H9 (cell line): ENCODE results near the gene RAB3C. TPM values are rescaled to one million over a fixed set of nuclear protein-coding genes. Genes with fewer than 3 reads are reported as not detected.
"Not testable (repeated sequence)": the region's sequence is repeated elsewhere in the genome, so short reads cannot be mapped to it uniquely, and the experiment has no call there.

Source experiments
- DNase-seq: peaks from one replicate; pipeline ENCODE4 v3.0.0-alpha.2; 2017
- H2AFZ ChIP-seq: one replicate; pipeline ENCODE4 v1.6.1; 2013; ENCODE audit warnings: mild to moderate bottlenecking, low read length, control low read depth, moderate library complexity
- H2AK5ac ChIP-seq: 2 replicates; pipeline ENCODE4 v1.6.1; 2013; ENCODE audit warnings: low read length, control low read depth, mixed read lengths; ENCODE audit not compliant: insufficient read length
- H2BK120ac ChIP-seq: one replicate; pipeline ENCODE4 v1.6.1; 2013; ENCODE audit warnings: low read depth, mild to moderate bottlenecking, low read length, control low read depth, inconsistent platforms; ENCODE audit not compliant: poor library complexity, severe bottlenecking
- H2BK12ac ChIP-seq: 2 replicates; pipeline ENCODE4 v1.6.1; 2013; ENCODE audit warnings: low read length, control low read depth, mixed read lengths, low read depth; ENCODE audit not compliant: insufficient read length
- H2BK15ac ChIP-seq: 2 replicates; pipeline ENCODE4 v1.6.1; 2013; ENCODE audit warnings: low read depth, low read length, control low read depth
- H2BK20ac ChIP-seq: one replicate; pipeline ENCODE4 v1.6.1; 2013; ENCODE audit warnings: low read depth, mild to moderate bottlenecking, low read length, control low read depth, inconsistent platforms; ENCODE audit not compliant: poor library complexity, severe bottlenecking
- H2BK5ac ChIP-seq: 2 replicates; pipeline ENCODE4 v1.6.1; 2013; ENCODE audit warnings: low read length, control low read depth, mixed read lengths; ENCODE audit not compliant: insufficient read length
- H3K14ac ChIP-seq: 2 replicates; pipeline ENCODE4 v1.6.1; 2013; ENCODE audit warnings: low read length, control low read depth; ENCODE audit not compliant: insufficient read depth
- H3K18ac ChIP-seq: 2 replicates; pipeline ENCODE4 v1.6.1; 2013; ENCODE audit warnings: low read depth, mild to moderate bottlenecking, mixed read lengths, low read length, control low read depth; ENCODE audit not compliant: insufficient read length
- H3K23ac ChIP-seq: 2 replicates; pipeline ENCODE4 v1.6.1; 2013; ENCODE audit warnings: low read length, control low read depth, mixed read lengths, low read depth; ENCODE audit not compliant: insufficient read length
- H3K23me2 ChIP-seq: 2 replicates; pipeline ENCODE4 v1.6.1; 2013; ENCODE audit warnings: low read depth, mild to moderate bottlenecking, mixed read lengths, low read length, control low read depth; ENCODE audit not compliant: insufficient read length, poor library complexity, severe bottlenecking
- H3K27ac ChIP-seq: 2 replicates; pipeline ENCODE4 v1.5.1; 2013; ENCODE audit warnings: low read length, control low read depth, mixed read lengths, low read depth; ENCODE audit not compliant: insufficient read length
- H3K27me3 ChIP-seq: 2 replicates; pipeline ENCODE4 v1.6.1; 2013; ENCODE audit warnings: low read length, control low read depth, inconsistent platforms; ENCODE audit not compliant: insufficient read depth
- H3K4ac ChIP-seq: 2 replicates; pipeline ENCODE4 v1.6.1; 2013; ENCODE audit warnings: low read depth, mild to moderate bottlenecking, control low read depth, inconsistent platforms, low read length, moderate library complexity
- H3K4me1 ChIP-seq: 2 replicates; pipeline ENCODE4 v1.6.1; 2013; ENCODE audit warnings: low read length, control low read depth, inconsistent platforms; ENCODE audit not compliant: insufficient read depth
- H3K4me2 ChIP-seq: 2 replicates; pipeline ENCODE4 v1.6.1; 2013; ENCODE audit warnings: low read length, control low read depth, mixed read lengths; ENCODE audit not compliant: insufficient read length, insufficient read depth
- H3K56ac ChIP-seq: 2 replicates; pipeline ENCODE4 v1.6.1; 2013; ENCODE audit warnings: low read depth, mild to moderate bottlenecking, mixed read lengths, low read length, control low read depth; ENCODE audit not compliant: insufficient read length
- H3K79me1 ChIP-seq: 2 replicates; pipeline ENCODE4 v1.6.1; 2013; ENCODE audit warnings: low read depth, mild to moderate bottlenecking, moderate library complexity, low read length, control low read depth, inconsistent platforms; ENCODE audit not compliant: insufficient read depth, poor library complexity, severe bottlenecking
- H3K79me2 ChIP-seq: 2 replicates; pipeline ENCODE4 v1.6.1; 2013; ENCODE audit warnings: low read length, control low read depth, inconsistent platforms; ENCODE audit not compliant: insufficient read depth
- H3K9ac ChIP-seq: 2 replicates; pipeline ENCODE4 v1.6.1; 2013; ENCODE audit warnings: low read length, control low read depth, mixed read lengths; ENCODE audit not compliant: insufficient read length; ENCODE audit errors: extremely low read depth
- H3K9me3 ChIP-seq: one replicate; pipeline ENCODE4 v1.6.1; 2013; ENCODE audit warnings: low read depth, low read length, inconsistent platforms; ENCODE audit not compliant: control insufficient read depth
- H3T11ph ChIP-seq: one replicate; pipeline ENCODE4 v1.6.1; 2013; ENCODE audit warnings: mild to moderate bottlenecking, low read length, control low read depth, inconsistent platforms
- H4K20me1 ChIP-seq: one replicate; pipeline ENCODE4 v1.6.1; 2013; ENCODE audit not compliant: control insufficient read depth, insufficient read length, insufficient read depth
- H4K5ac ChIP-seq: 2 replicates; pipeline ENCODE4 v1.6.1; 2013; ENCODE audit warnings: low read depth, mild to moderate bottlenecking, mixed read lengths, low read length, control low read depth; ENCODE audit not compliant: insufficient read length
- H4K8ac ChIP-seq: replicated peaks from 2 replicates; pipeline ENCODE4 v1.6.1; 2013; ENCODE audit warnings: low read length, control low read depth, mixed read lengths, low read depth; ENCODE audit not compliant: insufficient read length
- H4K91ac ChIP-seq: 2 replicates; pipeline ENCODE4 v1.6.1; 2013; ENCODE audit warnings: low read depth, mild to moderate bottlenecking, moderate library complexity, mixed read lengths, low read length, control low read depth; ENCODE audit not compliant: insufficient read length
- H3K27ac Mint-ChIP-seq, 3 experiments: 2 replicates in 2 of 3; 3 replicates in 1 of 3; pipeline ENCODE4 v1.8.0; 2020 to 2021; ENCODE audit warnings: mixed read lengths in 3 of 3, mild to moderate bottlenecking in 1 of 3, moderate library complexity in 1 of 3
- H3K27me3 Mint-ChIP-seq: 2 replicates; pipeline ENCODE4 v1.8.0; 2021; ENCODE audit warnings: low read depth, mild to moderate bottlenecking, moderate library complexity, mixed read lengths
- H3K36me3 Mint-ChIP-seq, 3 experiments: 2 replicates in 2 of 3; 3 replicates in 1 of 3; pipeline ENCODE4 v1.8.0; 2020 to 2021; ENCODE audit warnings: low read depth in 3 of 3, mixed read lengths in 3 of 3; ENCODE audit not compliant: insufficient read depth in 1 of 3
- H3K4me1 Mint-ChIP-seq, 2 experiments: 2 replicates each; pipeline ENCODE4 v1.8.0; 2020; ENCODE audit warnings: mixed read lengths in 2 of 2
- H3K4me3 Mint-ChIP-seq, 2 experiments: 2 replicates in 1 of 2; 3 replicates in 1 of 2; pipeline ENCODE4 v1.8.0; 2020 to 2021; ENCODE audit warnings: mild to moderate bottlenecking in 2 of 2, mixed read lengths in 2 of 2, moderate library complexity in 1 of 2
- H3K9me3 Mint-ChIP-seq, 2 experiments: 2 replicates in 1 of 2; 3 replicates in 1 of 2; pipeline ENCODE4 v1.8.0; 2020; ENCODE audit warnings: mild to moderate bottlenecking in 2 of 2, mixed read lengths in 2 of 2, moderate library complexity in 1 of 2
- CTCF ChIP-seq: fragments of 200-600 bp; sonication (generic); conservative IDR thresholded peaks from 3 replicates; pipeline ENCODE4 v1.8.0; 2021; ENCODE audit warnings: antibody characterized with exemption, mild to moderate bottlenecking
- WGBS: extraction: QIAGEN DNeasy Blood & Tissue Kit; methylation state at CpG from one replicate; pipeline ENCODE4 v1.1.7; 2013; ENCODE audit warnings: missing lambda C conversion rate, low lambda C conversion rate, mixed read lengths; ENCODE audit not compliant: insufficient read length; ENCODE audit errors: extremely low coverage; 5-methylcytosine and 5-hydroxymethylcytosine counted together
- total RNA-seq: library from RNA; stranded (reverse); gene quantifications from 2 replicates; pipeline ENCODE4 v1.2.1, GENCODE V29; 2021

RAB3C gene
- total RNA-seq, 1 experiment from 2014 or later: 16.3 TPM

- peaks cover 5 to 19% (median 6%) of the 10 kb centered on the region in 3 experiments; a peak in 6 of 7 replicates for H3K36me3 Mint-ChIP-seq
- Histone ChIP-seq H4K8ac (no peak overlapping the region), H2BK5ac (no peak overlapping the region), H4K20me1 (no peaks in the 10 kb centered on the region), H3K56ac (no peak overlapping the region), H3K27me3 (no peaks in the 10 kb centered on the region), H3K4ac (no peak overlapping the region), H2BK20ac (no peak overlapping the region), H3K18ac (no peak overlapping the region), H3K79me2 (no peaks in the 10 kb centered on the region), H2BK12ac (no peak overlapping the region), H2BK15ac (no peak overlapping the region), H2AFZ (no peak overlapping the region), H3K4me2 (no peak overlapping the region), H2BK120ac (no peak overlapping the region), H4K91ac (no peak overlapping the region), H3K23me2 (no peaks in the 10 kb centered on the region), H3T11ph (no peak overlapping the region), H3K4me1 (no peaks in the 10 kb centered on the region), H3K23ac (no peak overlapping the region), H3K9me3 (peaks cover 4% of the 10 kb centered on the region), H3K27ac (no peak overlapping the region), H2AK5ac (no peak overlapping the region), H3K14ac (no peak overlapping the region), H3K79me1 (no peaks in the 10 kb centered on the region), H3K9ac (no peak overlapping the region), H4K5ac (no peak overlapping the region)
- no CpG with 5 or more reads among the region's 2 CpGs for WGBS
- H3K27ac Mint-ChIP-seq: no peak overlapping the region
- no peak overlapping the region for H3K4me3 Mint-ChIP-seq
- peaks cover 19 to 29% of the 10 kb centered on the region in 2 experiments for H3K9me3 Mint-ChIP-seq
- no peak for TF ChIP-seq CTCF
- no peak for DNase-seq
- H3K4me1 Mint-ChIP-seq: no peaks in the 10 kb centered on the region
- H3K27me3 Mint-ChIP-seq: peaks cover 5% of the 10 kb centered on the region
Measured at GRCh38 chr5:58571501-58571900, 11.4 kb upstream of the RAB3C start.

GRCh38 chr5:58572973-58573372, 9.9 kb upstream of the RAB3C start:
- H2AK5ac ChIP-seq, H3K27ac ChIP-seq, H3K14ac ChIP-seq, H3K27me3 Mint-ChIP-seq, H4K5ac ChIP-seq, H3K4ac ChIP-seq, H3K23me2 ChIP-seq, H3K56ac ChIP-seq, H3K4me3 Mint-ChIP-seq, H3K4me1 ChIP-seq, H2AFZ ChIP-seq, H3K4me2 ChIP-seq, H3K79me1 ChIP-seq, H3K27ac Mint-ChIP-seq, H2BK15ac ChIP-seq, H2BK5ac ChIP-seq, H3K4me1 Mint-ChIP-seq, H4K91ac ChIP-seq, DNase-seq, H3K27me3 ChIP-seq, H3K79me2 ChIP-seq, H3K9ac ChIP-seq, H4K8ac ChIP-seq, H3T11ph ChIP-seq, H2BK20ac ChIP-seq, H3K18ac ChIP-seq, H2BK12ac ChIP-seq, H3K9me3 ChIP-seq, H2BK120ac ChIP-seq, H3K23ac ChIP-seq, H4K20me1 ChIP-seq: not testable (repeated sequence)
- no CpG with 5 or more reads among the region's 5 CpGs for WGBS
- peaks cover 19 to 29% of the 10 kb centered on the region in 2 experiments for H3K9me3 Mint-ChIP-seq
- H3K36me3 Mint-ChIP-seq: peaks cover 5 to 19% (median 6%) of the 10 kb centered on the region in 3 experiments; a peak in 6 of 7 replicates
